HG02571 (cell line): ENCODE results near the gene CRIP2.

Experiments used
- ATAC-seq: cut with Tn5 transposase; IDR thresholded peaks from one replicate; pipeline ENCODE4 v1.9.1; 2021; ENCODE audit warnings: mild to moderate bottlenecking, moderate library complexity; ENCODE audit not compliant: unreplicated experiment

CRIP2 gene

DNA sequence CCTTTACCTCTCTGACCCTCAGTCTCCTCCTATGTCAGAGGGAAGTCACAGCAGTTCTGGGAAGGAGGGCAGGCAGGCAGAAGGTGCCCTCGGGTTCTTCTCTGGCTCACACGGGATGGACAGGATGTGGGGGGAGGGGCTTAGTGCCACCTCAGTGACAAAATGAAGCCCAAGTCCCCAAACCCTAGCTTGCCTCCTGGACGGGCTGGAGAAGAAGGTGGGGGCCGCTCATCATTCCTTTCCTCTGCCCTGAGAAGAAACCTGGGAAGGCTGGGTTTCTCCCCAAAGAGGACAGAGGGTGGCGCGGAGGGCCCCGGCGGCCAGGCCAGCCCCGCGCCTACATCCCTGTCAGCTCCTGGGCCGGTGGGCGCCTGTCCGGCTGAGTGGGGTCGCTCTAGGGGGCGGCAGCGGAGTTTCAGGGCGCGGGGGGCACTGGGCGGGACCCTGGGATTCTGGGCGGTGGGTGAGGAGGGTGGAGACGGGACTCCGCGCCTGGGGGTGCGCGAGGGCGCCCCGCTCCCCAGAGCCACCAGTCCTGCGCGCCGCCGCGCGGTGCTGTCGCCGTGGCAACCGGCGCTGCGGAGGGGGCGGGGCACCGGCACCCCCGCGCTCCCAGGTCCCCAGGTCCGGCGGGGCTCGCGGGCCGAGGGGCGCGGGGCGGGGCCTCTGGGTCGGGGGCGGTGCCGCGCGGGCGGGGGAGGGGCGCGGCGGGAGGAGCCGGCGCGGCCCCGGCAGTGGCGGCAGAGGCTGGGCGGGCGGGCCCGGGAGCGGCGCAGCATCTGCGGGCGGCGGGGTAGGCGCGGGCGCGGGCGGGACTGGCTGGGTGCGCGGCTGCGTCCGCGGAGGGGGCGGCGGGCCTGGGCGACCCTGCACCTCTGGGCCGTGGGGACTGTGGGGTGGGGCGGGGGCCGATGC is 51.5 kb downstream of the CRIP2 start, which contains the start of gene TMEM121:
Gene TMEM121 (plus strand): TSS at position 723 of the 915 bp plus-strand sequence. CDS start 2,252 bp downstream, outside the sequence.
- ATAC-seq, result no peak

DNA sequence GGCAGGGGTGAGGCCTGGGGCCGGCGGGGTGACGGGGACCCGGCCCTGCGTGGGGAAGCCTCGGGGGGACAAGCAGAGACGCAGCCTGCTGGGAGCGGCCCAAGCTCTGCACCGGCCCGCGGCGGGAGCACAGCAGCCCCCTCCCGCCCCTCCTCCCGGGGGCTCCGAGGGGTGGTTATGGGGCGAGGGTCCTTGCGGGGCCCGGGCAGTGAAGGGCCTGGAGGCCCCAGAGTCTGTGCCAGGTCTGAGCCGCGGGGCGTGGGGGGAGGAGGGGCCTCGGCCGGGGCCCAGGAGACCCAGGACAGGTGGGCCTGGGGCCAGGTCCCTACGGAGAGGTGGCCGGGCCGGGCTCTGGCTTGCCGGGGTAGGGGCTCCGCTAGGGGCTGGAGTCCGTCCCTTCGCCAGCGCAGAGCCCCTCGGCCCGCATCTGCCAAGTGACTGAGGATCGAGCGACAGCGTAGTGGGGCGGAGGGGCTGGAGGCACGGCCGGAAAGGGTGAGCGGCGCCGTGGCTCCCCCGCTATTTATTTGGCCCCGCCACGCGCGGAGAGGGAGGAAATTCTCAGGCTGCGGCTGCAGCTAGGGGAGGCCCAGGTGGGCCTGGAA is 52.3 kb downstream of the CRIP2 start:
- no peak for ATAC-seq

DNA sequence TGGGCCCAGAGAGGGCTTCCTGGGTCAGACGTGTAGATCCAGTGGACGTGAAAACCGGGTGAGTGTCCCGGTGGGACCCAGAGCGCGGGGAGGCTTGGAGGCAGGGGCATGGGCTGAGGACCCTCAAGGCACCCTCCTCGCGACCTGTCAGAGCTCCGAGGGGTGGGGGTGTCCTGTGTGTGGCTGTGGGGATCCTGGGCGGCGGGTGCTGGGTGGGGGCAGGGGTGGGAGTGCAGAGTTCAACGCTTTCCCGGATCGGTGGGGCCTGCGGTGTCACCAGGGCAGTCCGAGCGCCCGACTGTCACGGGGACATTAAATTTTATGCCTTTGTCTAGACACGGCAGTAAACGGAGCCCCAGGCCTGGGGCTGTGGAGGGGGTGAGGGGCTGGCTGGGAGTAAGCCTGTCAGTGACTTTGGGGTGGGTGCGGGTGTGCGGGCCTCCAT is 52.8 kb downstream of the CRIP2 start:
- ATAC-seq, result no peak

DNA sequence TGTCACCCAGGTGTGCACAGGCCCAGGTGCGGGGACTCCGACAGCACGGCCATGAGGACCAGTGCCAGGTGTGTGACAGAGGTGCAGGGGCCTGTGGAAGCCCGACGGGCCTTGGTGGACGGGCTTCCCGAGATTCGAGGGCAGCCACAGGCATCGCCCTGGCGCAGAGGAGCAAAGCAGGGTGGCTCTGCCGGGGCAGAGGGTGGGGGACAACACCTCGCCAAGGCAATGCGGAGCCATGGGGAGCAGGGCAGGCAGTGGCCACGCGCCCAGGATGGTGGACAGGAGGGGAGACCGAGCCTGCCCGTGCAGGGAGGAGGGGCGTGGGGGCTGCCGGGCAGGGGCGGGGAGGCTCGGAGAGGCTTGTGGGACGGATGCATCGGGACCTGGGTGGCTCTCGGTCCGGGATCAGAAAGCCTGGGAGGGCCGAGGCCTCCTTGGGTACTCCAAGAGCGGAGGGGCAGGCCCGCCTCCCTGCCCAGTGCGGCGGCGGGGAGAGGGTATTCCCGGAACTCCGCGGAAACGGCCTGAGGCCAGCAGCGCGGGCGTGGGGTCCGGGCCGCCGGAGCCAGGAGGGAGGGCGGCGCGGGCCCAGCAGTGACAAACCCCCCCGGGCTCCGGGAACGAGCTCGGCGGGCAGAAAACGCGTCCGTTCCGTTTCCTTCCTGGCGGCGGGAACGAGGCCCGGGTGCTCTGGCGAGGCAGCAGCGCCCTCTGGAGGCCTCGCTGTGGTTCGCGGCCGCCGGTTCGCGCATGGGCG is 53.4 kb downstream of the CRIP2 start:
- no peak for ATAC-seq

DNA sequence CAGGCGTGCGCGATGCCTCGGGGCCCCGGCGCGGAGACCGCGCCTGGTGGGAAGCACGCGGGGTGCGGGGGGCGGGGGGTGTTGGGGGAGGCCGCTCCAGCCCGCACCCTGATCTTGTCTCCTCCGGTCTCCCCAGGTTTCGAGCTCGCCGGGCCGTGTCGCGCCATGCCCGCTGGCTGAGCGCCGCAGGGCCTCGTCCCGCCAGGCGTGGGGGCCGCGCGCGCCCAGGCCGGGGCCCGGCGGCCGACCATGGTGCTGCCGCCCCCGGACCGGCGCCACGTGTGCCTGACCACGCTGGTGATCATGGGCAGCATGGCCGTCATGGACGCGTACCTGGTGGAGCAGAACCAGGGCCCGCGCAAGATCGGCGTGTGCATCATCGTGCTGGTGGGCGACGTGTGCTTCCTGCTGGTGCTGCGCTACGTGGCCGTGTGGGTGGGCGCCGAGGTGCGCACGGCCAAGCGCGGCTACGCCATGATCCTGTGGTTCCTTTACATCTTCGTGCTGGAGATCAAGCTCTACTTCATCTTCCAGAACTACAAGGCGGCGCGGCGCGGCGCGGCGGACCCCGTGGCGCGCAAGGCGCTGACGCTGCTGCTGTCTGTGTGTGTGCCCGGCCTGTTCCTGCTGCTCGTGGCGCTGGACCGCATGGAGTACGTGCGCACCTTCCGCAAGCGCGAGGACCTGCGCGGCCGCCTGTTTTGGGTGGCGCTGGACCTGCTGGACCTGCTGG is 54.1 kb downstream of the CRIP2 start:
- ATAC-seq, result no peak

DNA sequence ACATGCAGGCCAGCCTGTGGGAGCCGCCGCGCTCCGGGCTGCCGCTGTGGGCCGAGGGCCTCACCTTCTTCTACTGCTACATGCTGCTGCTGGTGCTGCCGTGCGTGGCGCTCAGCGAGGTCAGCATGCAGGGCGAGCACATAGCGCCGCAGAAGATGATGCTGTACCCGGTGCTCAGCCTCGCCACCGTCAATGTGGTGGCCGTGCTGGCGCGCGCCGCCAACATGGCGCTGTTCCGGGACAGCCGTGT is 54.6 kb downstream of the CRIP2 start:
- ATAC-seq, result no peak
